A549 (cell line): ENCODE measurements around the gene REEP5. TPM values are rescaled to one million over a fixed set of nuclear protein-coding genes. Genes with fewer than 3 reads are reported as not detected.

Experiments
- ATAC-seq, 2 experiments: fragments of 200-7000 bp in 1 of 2; fragments of >200 bp in 1 of 2; cut with Nextera tagmentation in 1 of 2; cut with Tn5 transposase in 1 of 2; 3 replicates each; pipeline versions ENCODE4 v1.8.0 to v1.9.1; 2018 to 2020; ENCODE audit warnings: mild to moderate bottlenecking in 1 of 2, moderate library complexity in 1 of 2
- CTCF ChIA-PET: fragments of 300-600 bp; sonication (Branson Sonifier 250); formaldehyde crosslinking; extraction: SDS; loops from one replicate; lab custom pipeline; 2021; ENCODE audit warnings: antibody characterized with exemption, inconsistent platforms; lab: Yijun Ruan, JAX
- POLR2A ChIA-PET: fragments of 350-600 bp; formaldehyde crosslinking; extraction: SDS; loops from one replicate; lab custom pipeline; 2021; ENCODE audit warnings: antibody characterized with exemption, inconsistent platforms; lab: Yijun Ruan, JAX
- DNase-seq, 2 experiments: peaks; one replicate each; pipeline versions ENCODE4 v3.0.0 to v3.0.0-alpha.2; 2011 to 2016; ENCODE audit warnings: low read depth in 1 of 2, low spot score in 1 of 2
- FAIRE-seq: peaks from 2 replicates; lab custom pipeline; 2011; peaks lifted over from hg19 to GRCh38; lab: Jason Lieb, UNC
- H3K27ac ChIP-seq, 2 experiments: fragments of >200 bp; sonication (Bioruptor Twin); formaldehyde crosslinking; 3 replicates each; pipeline ENCODE4 v1.5.1; 2016 to 2017
- H3K4me1 ChIP-seq: fragments of >200 bp; sonication (Bioruptor Twin); formaldehyde crosslinking; 3 replicates; pipeline ENCODE4 v1.6.1; 2016
- H3K4me2 ChIP-seq: fragments of >200 bp; sonication (Bioruptor Twin); formaldehyde crosslinking; 3 replicates; pipeline ENCODE4 v1.6.1; 2016
- H3K4me3 ChIP-seq: fragments of >200 bp; sonication (Bioruptor Twin); formaldehyde crosslinking; 3 replicates; pipeline ENCODE4 v1.5.1; 2016
- H3K9me3 ChIP-seq: fragments of >200 bp; sonication (Bioruptor Twin); formaldehyde crosslinking; 3 replicates; pipeline ENCODE4 v1.6.1; 2016
- CBX2 ChIP-seq: fragments of 200-600 bp; sonication (generic); IDR thresholded peaks from 2 replicates; pipeline ENCODE4 v1.6.1; 2016; ENCODE audit warnings: low read depth, mild to moderate bottlenecking, borderline replicate concordance
- CHD4 ChIP-seq: fragments of 200-600 bp; sonication (generic); IDR thresholded peaks from 2 replicates; pipeline ENCODE4 v1.6.1; 2016; ENCODE audit warnings: antibody characterized with exemption, mild to moderate bottlenecking, borderline replicate concordance
- E2F6 ChIP-seq: IDR thresholded peaks from 2 replicates; pipeline ENCODE4 v1.6.1; 2012; ENCODE audit warnings: low read depth, borderline replicate concordance
- EHMT2 ChIP-seq: fragments of 200-600 bp; sonication (generic); IDR thresholded peaks from 2 replicates; pipeline ENCODE4 v1.6.1; 2016; ENCODE audit warnings: antibody characterized with exemption, low read depth, mild to moderate bottlenecking, moderate library complexity
- ELK1 ChIP-seq: fragments of 150-350 bp; IDR thresholded peaks from 2 replicates; pipeline ENCODE4 v1.6.1; 2014; ENCODE audit warnings: low read depth, mild to moderate bottlenecking, low read length
- ESRRA ChIP-seq: fragments of 150-350 bp; IDR thresholded peaks from 2 replicates; pipeline ENCODE4 v1.6.1; 2014; ENCODE audit warnings: mild to moderate bottlenecking, low read length, borderline replicate concordance
- FOXS1 ChIP-seq: fragments of 250-450 bp; sonication (Bioruptor Pico); IDR thresholded peaks from 2 replicates; pipeline ENCODE4 v1.5.0; 2020; ENCODE audit warnings: mild to moderate bottlenecking, moderate library complexity
- HDAC2 ChIP-seq: fragments of 200-600 bp; sonication (generic); IDR thresholded peaks from 2 replicates; pipeline ENCODE4 v1.6.1; 2016
- HEYL ChIP-seq: fragments of 250-450 bp; sonication (Bioruptor Pico); IDR thresholded peaks from 2 replicates; pipeline ENCODE4 v1.8.0; 2021; ENCODE audit warnings: mild to moderate bottlenecking, moderate library complexity
- JUN ChIP-seq, 2 experiments: fragments of >200 bp; sonication (Bioruptor Twin); formaldehyde crosslinking; IDR thresholded peaks; 2 replicates in 1 of 2; 3 replicates in 1 of 2; pipeline ENCODE4 v1.6.1; 2016 to 2017
- JUNB ChIP-seq: fragments of >200 bp; sonication (Bioruptor Twin); formaldehyde crosslinking; IDR thresholded peaks from 2 replicates; pipeline ENCODE4 v1.6.1; 2016
- KDM1A ChIP-seq: fragments of 200-600 bp; sonication (generic); IDR thresholded peaks from 2 replicates; pipeline ENCODE4 v1.6.1; 2016; ENCODE audit warnings: low read depth, mild to moderate bottlenecking
- MAFK ChIP-seq: fragments of 450-650 bp; IDR thresholded peaks from 2 replicates; pipeline ENCODE4 v1.6.1; 2014; ENCODE audit not compliant: partially characterized antibody
- MAX ChIP-seq: IDR thresholded peaks from 2 replicates; pipeline ENCODE4 v1.6.1; 2012
- MAZ ChIP-seq: fragments of 150-350 bp; IDR thresholded peaks from 2 replicates; pipeline ENCODE4 v1.6.1; 2014; ENCODE audit warnings: antibody characterized with exemption, low read depth, low read length, borderline replicate concordance
- NFE2L2 ChIP-seq: fragments of 150-350 bp; conservative IDR thresholded peaks from 2 replicates; pipeline ENCODE4 v1.6.1; 2014; ENCODE audit warnings: low read length
- NPAS2 ChIP-seq: fragments of 250-450 bp; sonication (Bioruptor Pico); IDR thresholded peaks from 2 replicates; pipeline ENCODE4 v1.8.0; 2022; ENCODE audit warnings: mild to moderate bottlenecking, moderate library complexity, borderline replicate concordance
- POLR2A ChIP-seq: IDR thresholded peaks from 2 replicates; pipeline ENCODE4 v1.6.1; 2012; ENCODE audit warnings: mild to moderate bottlenecking, low read length
- POLR2AphosphoS2 ChIP-seq: conservative IDR thresholded peaks from 2 replicates; pipeline ENCODE4 v1.6.1; 2012; ENCODE audit warnings: low read length, improper control_type of control experiment, inconsistent platforms
- RAD21 ChIP-seq, 2 experiments: fragments of >200 bp in 1 of 2; sonication (Bioruptor Twin) in 1 of 2; formaldehyde crosslinking in 1 of 2; IDR thresholded peaks in 1 of 2; conservative IDR thresholded peaks in 1 of 2; 2 replicates in 1 of 2; 3 replicates in 1 of 2; pipeline ENCODE4 v1.6.1; 2012 to 2018; ENCODE audit warnings: inconsistent platforms in 1 of 2
- RNF2 ChIP-seq: fragments of 200-600 bp; sonication (generic); IDR thresholded peaks from 2 replicates; pipeline ENCODE4 v1.6.1; 2016; ENCODE audit warnings: low read depth, mild to moderate bottlenecking, antibody characterized with exemption, moderate library complexity, borderline replicate concordance
- SMC3 ChIP-seq: fragments of >200 bp; sonication (Bioruptor Twin); formaldehyde crosslinking; IDR thresholded peaks from 3 replicates; pipeline ENCODE4 v1.6.1; 2018; ENCODE audit warnings: inconsistent platforms
- SREBF2 ChIP-seq: fragments of 450-650 bp; IDR thresholded peaks from 2 replicates; pipeline ENCODE4 v1.6.1; 2014; ENCODE audit warnings: mild to moderate bottlenecking, moderate library complexity
- TP53 ChIP-seq: fragments of 250-450 bp; sonication (Bioruptor Pico); IDR thresholded peaks from 2 replicates; pipeline ENCODE4 v1.5.0; 2021; ENCODE audit warnings: mild to moderate bottlenecking, moderate library complexity
- ZC3H11A ChIP-seq: fragments of 450-650 bp; IDR thresholded peaks from 2 replicates; pipeline ENCODE4 v1.6.1; 2014; ENCODE audit warnings: antibody characterized with exemption, mild to moderate bottlenecking
- WGBS: methylation state at CpG from one replicate; pipeline ENCODE4 v1.1.6; 2017; ENCODE audit errors: missing lambda C conversion rate; 5-methylcytosine and 5-hydroxymethylcytosine counted together
- polyA plus RNA-seq, 4 experiments: library from polyadenylated mRNA; depleted of rRNA in 3 of 4; stranded (reverse); fragments of >200 nt; fragmentation: RNase III in 1 of 4; extraction: RNeasy Plus Mini Kit Qiagen cat#74134 plus additional on column Dnase treatment in 1 of 4; gene quantifications; 2 replicates in 3 of 4; 3 replicates in 1 of 4; pipeline ENCODE4 v1.2.3, GENCODE V29; 2011 to 2017
- TF ChIP-seq, protein P1 (sequence below): fragments of >200 bp; sonication (Bioruptor Twin); formaldehyde crosslinking; IDR thresholded peaks from 3 replicates; pipeline ENCODE4 v1.5.1; 2016
- TF ChIP-seq, protein P2 (sequence below): fragments of 450-650 bp; IDR thresholded peaks from 2 replicates; pipeline ENCODE4 v1.6.1; 2014; ENCODE audit warnings: antibody characterized with exemption

REEP5 gene
- polyA plus RNA-seq, 2 of the 4 experiments (the other 2 are of a cell fraction) = 134 to 164 TPM

DNA sequence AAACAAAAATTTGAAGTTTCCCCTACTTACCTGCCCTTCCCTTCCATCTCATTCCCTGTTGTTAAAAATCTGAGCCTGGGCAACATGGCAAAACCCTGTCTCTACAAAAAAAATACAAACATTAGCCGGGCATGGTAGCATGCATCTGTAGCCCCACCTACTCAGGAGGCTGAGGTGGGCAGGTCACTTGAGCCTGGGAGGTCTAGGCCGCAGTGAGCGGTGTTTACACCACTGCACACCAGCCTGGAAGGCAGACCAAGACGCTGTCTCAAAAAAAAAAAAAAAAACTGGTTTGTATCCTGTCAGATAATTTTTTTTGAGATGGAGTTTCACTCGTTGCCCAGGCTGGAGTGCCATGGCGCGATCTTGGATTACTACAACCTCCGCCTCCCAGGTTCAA, 16.3 kb upstream of the REEP5 start (continued):
- TF ChIP-seq POLR2AphosphoS2 (no peak), NFE2L2 (no peak), POLR2A (no peak), EHMT2 (no peak), RNF2 (no peak), HDAC2 (no peak), SREBF2 (no peak), ZC3H11A (no peak), FOXS1 (CRISPR knock-in tag) (no peak)
- TF ChIP-seq, all 56 proteins: peak for 0

GRCh38 chr5:112935675-112936074, 13.6 kb upstream of the REEP5 start:
- 83% methylated on average over 5 of the region's 5 CpGs for WGBS
- FAIRE-seq (no peak), ATAC-seq (no peak), DNase-seq (no peak)
- CTCF ChIA-PET = interaction anchor here (0.9 to 1.4 kb wide), 2 partner anchors 12 to 25 kb away, joined by 3 to 6 read pairs; no protein-coding TSS in a partner anchor
- Histone ChIP-seq H3K27ac (no peak overlapping the region), H3K4me1 (0 out of 3 replicates have a peak, but pooled peaks cover 7% of the 10 kb centered on the region), H3K4me3 (no peak overlapping the region), H3K9me3 (no peaks in the 10 kb centered on the region), H3K4me2 (no peak overlapping the region)
- POLR2A ChIA-PET = no interaction called here
- TF ChIP-seq KDM1A = no peak
- no peak for TF ChIP-seq ELK1
- TF ChIP-seq, protein P1, sequence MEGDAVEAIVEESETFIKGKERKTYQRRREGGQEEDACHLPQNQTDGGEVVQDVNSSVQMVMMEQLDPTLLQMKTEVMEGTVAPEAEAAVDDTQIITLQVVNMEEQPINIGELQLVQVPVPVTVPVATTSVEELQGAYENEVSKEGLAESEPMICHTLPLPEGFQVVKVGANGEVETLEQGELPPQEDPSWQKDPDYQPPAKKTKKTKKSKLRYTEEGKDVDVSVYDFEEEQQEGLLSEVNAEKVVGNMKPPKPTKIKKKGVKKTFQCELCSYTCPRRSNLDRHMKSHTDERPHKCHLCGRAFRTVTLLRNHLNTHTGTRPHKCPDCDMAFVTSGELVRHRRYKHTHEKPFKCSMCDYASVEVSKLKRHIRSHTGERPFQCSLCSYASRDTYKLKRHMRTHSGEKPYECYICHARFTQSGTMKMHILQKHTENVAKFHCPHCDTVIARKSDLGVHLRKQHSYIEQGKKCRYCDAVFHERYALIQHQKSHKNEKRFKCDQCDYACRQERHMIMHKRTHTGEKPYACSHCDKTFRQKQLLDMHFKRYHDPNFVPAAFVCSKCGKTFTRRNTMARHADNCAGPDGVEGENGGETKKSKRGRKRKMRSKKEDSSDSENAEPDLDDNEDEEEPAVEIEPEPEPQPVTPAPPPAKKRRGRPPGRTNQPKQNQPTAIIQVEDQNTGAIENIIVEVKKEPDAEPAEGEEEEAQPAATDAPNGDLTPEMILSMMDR = no peak
- TF ChIP-seq JUN (IDR thresholded peaks at IDR 0.05) = no peak
- TF ChIP-seq, protein P2, sequence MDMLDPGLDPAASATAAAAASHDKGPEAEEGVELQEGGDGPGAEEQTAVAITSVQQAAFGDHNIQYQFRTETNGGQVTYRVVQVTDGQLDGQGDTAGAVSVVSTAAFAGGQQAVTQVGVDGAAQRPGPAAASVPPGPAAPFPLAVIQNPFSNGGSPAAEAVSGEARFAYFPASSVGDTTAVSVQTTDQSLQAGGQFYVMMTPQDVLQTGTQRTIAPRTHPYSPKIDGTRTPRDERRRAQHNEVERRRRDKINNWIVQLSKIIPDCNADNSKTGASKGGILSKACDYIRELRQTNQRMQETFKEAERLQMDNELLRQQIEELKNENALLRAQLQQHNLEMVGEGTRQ = no peak
- TF ChIP-seq SMC3 = no peak
- no peak for TF ChIP-seq RAD21 (conservative IDR thresholded peaks at IDR 0.05 in 1 of 2, IDR thresholded peaks at IDR 0.05 in 1 of 2)
- no peak for TF ChIP-seq HDAC2
- TF ChIP-seq TP53 (CRISPR knock-in tag) = no peak
- TF ChIP-seq CBX2 = no peak

DNA sequence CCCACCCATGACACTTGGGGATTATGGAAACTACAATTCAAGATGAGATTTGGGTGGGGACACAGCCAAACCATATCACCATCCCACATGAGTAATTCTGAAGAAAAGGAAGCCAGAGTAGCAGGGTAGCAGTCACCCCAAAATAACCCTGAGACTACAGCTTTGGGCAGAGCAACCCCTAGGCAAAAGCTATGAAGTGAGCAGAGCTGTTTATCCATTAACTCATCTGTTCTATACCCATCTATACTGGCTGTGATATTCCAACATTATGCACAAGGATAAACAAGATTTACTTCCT, 12.3 kb upstream of the REEP5 start:
- H3K27ac ChIP-seq = no peak overlapping the region
- H3K4me1 ChIP-seq = 0 out of 3 replicates have a peak, but pooled peaks cover 7% of the 10 kb centered on the region
- ChIA-PET CTCF (interaction anchor here (1.1 to 2.3 kb wide), 2 partner anchors 12 to 17 kb away, joined by 3 to 12 read pairs; partner anchors contain the start of gene REEP5), POLR2A (no interaction called here)
- H3K9me3 ChIP-seq = no peaks in the 10 kb centered on the region
- ATAC-seq = no peak
- no peak for DNase-seq
- H3K4me3 ChIP-seq = no peak overlapping the region
- no peak for FAIRE-seq
- H3K4me2 ChIP-seq = no peak overlapping the region
- TF ChIP-seq MAX (no peak), CHD4 (no peak), ESRRA (no peak), NFE2L2 (no peak), JUNB (no peak), MAFK (no peak), NPAS2 (no peak), EHMT2 (no peak), E2F6 (no peak), HEYL (CRISPR knock-in tag) (no peak), MAZ (no peak)
- TF ChIP-seq, protein P1 = no peak
